ENCODE results near the gene ARHGEF1.

ARHGEF1 gene

GRCh38 chr19:41883821-41884733, 1.1 kb downstream of the ARHGEF1 start:
- Mint-ChIP-seq H3K27ac (peak overlapping the region; percentile 72 to 98 (median 90)), H3K4me1 (peaks cover 11% of the 10 kb centered on the region), H3K36me3 (ENCODE audit: low read depth) (no peaks in the 10 kb centered on the region), H3K9me3 (no peaks in the 10 kb centered on the region), H3K4me3 (peak overlapping the region; percentile 97 to 100 (median 99)), H3K27me3 (ENCODE audit: low read depth) (peaks cover 12% of the 10 kb centered on the region)
- no peak for TF ChIP-seq CTCF (IDR thresholded peaks at IDR 0.05; ENCODE audit: unreplicated experiment in 3 of 3)

GRCh38 chr19:41886761-41887710, 4.1 kb downstream of the ARHGEF1 start:
- H3K36me3 Mint-ChIP-seq (ENCODE audit: low read depth), result peaks cover 10% of the 10 kb centered on the region
- no peaks in the 10 kb centered on the region for H3K9me3 Mint-ChIP-seq
- H3K4me3 Mint-ChIP-seq, result peak overlapping the region; percentile 39 to 42 (median 42)
- peaks cover 11% of the 10 kb centered on the region for H3K27me3 Mint-ChIP-seq (ENCODE audit: low read depth)
- peak overlapping the region in 1 of 3 experiments; percentile 33 for H3K27ac Mint-ChIP-seq
- TF ChIP-seq CTCF (IDR thresholded peaks at IDR 0.05; ENCODE audit: unreplicated experiment in 3 of 3), result no peak
- H3K4me1 Mint-ChIP-seq, result peaks cover 11% of the 10 kb centered on the region

GRCh38 chr19:41887711-41888382, 4.9 kb downstream of the ARHGEF1 start:
- H3K27me3 Mint-ChIP-seq (ENCODE audit: low read depth), result peaks cover 4% of the 10 kb centered on the region
- H3K27ac Mint-ChIP-seq, result no peak overlapping the region
- H3K4me3 Mint-ChIP-seq, result peak overlapping the region in 1 of 3 experiments; percentile 42
- peaks cover 11% of the 10 kb centered on the region for H3K4me1 Mint-ChIP-seq
- no peaks in the 10 kb centered on the region for H3K9me3 Mint-ChIP-seq
- TF ChIP-seq CTCF (IDR thresholded peaks at IDR 0.05; ENCODE audit: unreplicated experiment in 3 of 3), result no peak
- H3K36me3 Mint-ChIP-seq (ENCODE audit: low read depth), result peaks cover 10% of the 10 kb centered on the region

GRCh38 chr19:41888926-41889325, 5.9 kb downstream of the ARHGEF1 start:
- no peaks in the 10 kb centered on the region for H3K9me3 Mint-ChIP-seq
- no peak overlapping the region for H3K4me3 Mint-ChIP-seq
- H3K36me3 Mint-ChIP-seq (ENCODE audit: low read depth), result peaks cover 10% of the 10 kb centered on the region
- peaks cover 2% of the 10 kb centered on the region for H3K27me3 Mint-ChIP-seq (ENCODE audit: low read depth)
- no peak overlapping the region for H3K27ac Mint-ChIP-seq
- no peak for TF ChIP-seq CTCF (IDR thresholded peaks at IDR 0.05; ENCODE audit: unreplicated experiment in 3 of 3)
- H3K4me1 Mint-ChIP-seq, result peaks cover 11% of the 10 kb centered on the region

GRCh38 chr19:41889896-41890295, 6.9 kb downstream of the ARHGEF1 start:
- peaks cover 10% of the 10 kb centered on the region for H3K36me3 Mint-ChIP-seq (ENCODE audit: low read depth)
- H3K27ac Mint-ChIP-seq, result no peak overlapping the region
- no peaks in the 10 kb centered on the region for H3K27me3 Mint-ChIP-seq (ENCODE audit: low read depth)
- no peak for TF ChIP-seq CTCF (IDR thresholded peaks at IDR 0.05; ENCODE audit: unreplicated experiment in 3 of 3)
- peaks cover 8% of the 10 kb centered on the region for H3K4me1 Mint-ChIP-seq
- H3K4me3 Mint-ChIP-seq, result no peak overlapping the region
- no peaks in the 10 kb centered on the region for H3K9me3 Mint-ChIP-seq

All from nephron (organoid).